ENCODE results near the gene RNF13. TPM values are rescaled to one million over a fixed set of nuclear protein-coding genes. Genes with fewer than 3 reads are reported as not detected.

The RNF13 gene
- total and polyA plus RNA-seq, 2 of the 4 experiments (the other 2 are of a cell fraction) = 12.8 to 29.8 TPM

DNA sequence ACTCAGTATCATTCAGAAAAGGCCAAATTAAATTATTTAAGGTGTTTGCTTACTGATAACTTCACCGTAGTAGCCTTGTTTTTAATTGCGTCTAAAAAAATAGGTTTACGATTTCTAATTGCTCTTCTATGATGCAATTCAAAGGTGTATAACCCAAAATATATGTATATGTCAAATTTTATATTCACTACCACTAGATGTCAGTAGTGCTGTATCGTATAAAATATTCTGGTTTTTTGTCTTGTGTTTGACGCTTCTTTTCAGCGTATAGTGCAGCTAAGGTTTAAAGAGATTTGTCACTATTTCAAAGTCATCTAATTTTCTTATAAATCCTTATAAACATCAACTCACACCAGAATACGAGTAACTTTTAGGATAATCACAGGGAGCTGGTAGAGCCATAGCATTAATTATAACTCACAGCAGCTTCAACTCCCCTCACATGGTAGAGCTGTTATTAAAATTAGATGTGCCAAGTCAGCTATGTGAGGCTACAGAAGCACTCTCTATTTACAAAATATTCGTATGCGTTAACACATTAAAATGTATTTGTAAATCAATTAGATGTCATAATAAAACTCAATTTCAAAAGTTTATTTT, 154.2 kb downstream of the RNF13 start (continued):
- no peak for TF ChIP-seq MAFK (IDR thresholded peaks at IDR 0.05; ENCODE audit: low read depth, low read length)

DNA sequence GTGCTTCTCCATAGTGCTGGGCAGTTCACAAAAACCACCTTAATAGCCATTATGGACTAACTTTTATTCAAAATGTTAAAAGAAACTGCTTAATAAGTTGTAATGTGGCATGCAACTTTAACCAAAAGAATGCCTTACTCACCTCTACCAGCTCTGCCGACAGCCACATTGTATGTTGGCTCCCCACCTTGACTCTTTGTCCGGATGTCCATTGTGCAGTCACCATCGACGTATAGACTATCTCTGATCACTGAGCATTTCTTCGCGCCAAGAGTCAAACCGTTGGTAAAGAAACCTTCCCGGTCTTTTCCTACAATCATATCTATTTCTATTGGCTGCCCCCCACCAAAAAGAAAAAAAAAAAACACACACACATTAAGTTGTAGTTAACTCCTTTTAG, 155.2 kb downstream of the RNF13 start:
- intact Hi-C loops (cut with micrococcal nuclease) (loop anchor here (10.0 kb wide), 1 partner anchor 557 kb away; no protein-coding TSS in a partner anchor), in situ Hi-C loops (cut with MboI; ENCODE audit: low sequenced_read_pairs) (loop anchor here (5.0 kb wide), 1 partner anchor 214 kb away; no protein-coding TSS in a partner anchor), dilution Hi-C loops (cut with HindIII; ENCODE audit: low sequenced_read_pairs, unreplicated experiment) (no loop called here)
- peak overlapping the region; percentile 23; the same call in 1 of the 2 replicates for H3K18ac ChIP-seq (ENCODE audit: low read depth, low read length)
- H3K4me2 ChIP-seq (ENCODE audit: low read depth, low read length) = peak overlapping the region; percentile 82
- H3K4me3 ChIP-seq (ENCODE audit: insufficient read depth, low read depth, low read length) = peak overlapping the region; percentile 49
- no peak overlapping the region for H2BK20ac ChIP-seq (ENCODE audit: low read depth, low read length)
- no peak overlapping the region for H3K14ac ChIP-seq (replicated peaks; ENCODE audit: low read depth, low read length)
- no peaks in the 10 kb centered on the region for H3K9me3 ChIP-seq (ENCODE audit: control insufficient read depth, insufficient read depth, low read length)
- peaks cover 40% of the 10 kb centered on the region; the same call in 1 of the 2 replicates for H4K20me1 ChIP-seq (ENCODE audit: insufficient read depth, low read length)
- H2BK120ac ChIP-seq (ENCODE audit: low read depth, low read length) = no peak overlapping the region
- WGBS, 2 experiments (ENCODE audit: extremely low coverage in 2 of 2, insufficient read length in 1 of 2) = 20% methylated on average over 1 of the region's 8 CpGs; no CpG with 5 or more reads in 1 of the 2 experiments
- H3K9ac ChIP-seq (ENCODE audit: low read depth, low read length) = peak overlapping the region; percentile 93
- H2AK5ac ChIP-seq (ENCODE audit: low read depth, low read length) = no peak overlapping the region
- H3K27me3 ChIP-seq (ENCODE audit: control insufficient read depth, insufficient read depth, low read length) = no peaks in the 10 kb centered on the region
- no peak overlapping the region for H3K56ac ChIP-seq (ENCODE audit: extremely low read depth, insufficient read depth, low read length)
- H3K4ac ChIP-seq (ENCODE audit: low read depth, low read length) = no peak overlapping the region
- ATAC-seq (ENCODE audit: low read depth) (no peak), DNase-seq (peak; percentile 48)
- H3K9me1 ChIP-seq (ENCODE audit: insufficient read depth, low read length) = no peaks in the 10 kb centered on the region
- no peak overlapping the region for H2BK15ac ChIP-seq (ENCODE audit: low read depth, low read length)
- H4K5ac ChIP-seq (ENCODE audit: low read depth, low read length) = no peak overlapping the region
- H3K36me3 ChIP-seq (ENCODE audit: control insufficient read depth, insufficient read depth, low read length) = peaks cover 13% of the 10 kb centered on the region
- no peak overlapping the region for H2AK9ac ChIP-seq (replicated peaks; ENCODE audit: low read depth, low read length, poor library complexity)
- H3K79me1 ChIP-seq (ENCODE audit: low read depth in 1 of 2, low read length in 2 of 2) = peaks cover 4 to 41% of the 10 kb centered on the region in 2 experiments; a peak in 2 of 4 replicates
- H3K23ac ChIP-seq (ENCODE audit: low read depth, low read length) = peak overlapping the region; percentile 95; the same call in 1 of the 2 replicates
- TF ChIP-seq CHD1 (IDR thresholded peaks at IDR 0.05; ENCODE audit: low read depth, low read length) (no peak), NFE2L2 (IDR thresholded peaks at IDR 0.05; ENCODE audit: low read depth, low read length) (no peak), CEBPB (IDR thresholded peaks at IDR 0.05; ENCODE audit: low read depth, low read length) (no peak), SMC3 (IDR thresholded peaks at IDR 0.05; ENCODE audit: low read depth, low read length) (no peak), POLR2A (IDR thresholded peaks at IDR 0.05; ENCODE audit: low read depth, low read length) (no peak), RFX5 (IDR thresholded peaks at IDR 0.05; ENCODE audit: low read depth, low read length) (no peak), RCOR1 (IDR thresholded peaks at IDR 0.05; ENCODE audit: insufficient replicate concordance, low read length) (no peak), RAD21 (IDR thresholded peaks at IDR 0.05; ENCODE audit: low read length) (no peak), BHLHE40 (IDR thresholded peaks at IDR 0.05; ENCODE audit: low read depth, low read length) (no peak), MAFK (IDR thresholded peaks at IDR 0.05; ENCODE audit: low read depth, low read length) (no peak)
- TF ChIP-seq, protein P1, sequence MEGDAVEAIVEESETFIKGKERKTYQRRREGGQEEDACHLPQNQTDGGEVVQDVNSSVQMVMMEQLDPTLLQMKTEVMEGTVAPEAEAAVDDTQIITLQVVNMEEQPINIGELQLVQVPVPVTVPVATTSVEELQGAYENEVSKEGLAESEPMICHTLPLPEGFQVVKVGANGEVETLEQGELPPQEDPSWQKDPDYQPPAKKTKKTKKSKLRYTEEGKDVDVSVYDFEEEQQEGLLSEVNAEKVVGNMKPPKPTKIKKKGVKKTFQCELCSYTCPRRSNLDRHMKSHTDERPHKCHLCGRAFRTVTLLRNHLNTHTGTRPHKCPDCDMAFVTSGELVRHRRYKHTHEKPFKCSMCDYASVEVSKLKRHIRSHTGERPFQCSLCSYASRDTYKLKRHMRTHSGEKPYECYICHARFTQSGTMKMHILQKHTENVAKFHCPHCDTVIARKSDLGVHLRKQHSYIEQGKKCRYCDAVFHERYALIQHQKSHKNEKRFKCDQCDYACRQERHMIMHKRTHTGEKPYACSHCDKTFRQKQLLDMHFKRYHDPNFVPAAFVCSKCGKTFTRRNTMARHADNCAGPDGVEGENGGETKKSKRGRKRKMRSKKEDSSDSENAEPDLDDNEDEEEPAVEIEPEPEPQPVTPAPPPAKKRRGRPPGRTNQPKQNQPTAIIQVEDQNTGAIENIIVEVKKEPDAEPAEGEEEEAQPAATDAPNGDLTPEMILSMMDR (conservative IDR thresholded peaks at IDR 0.05; ENCODE audit: low read depth, low read length) = no peak
- no peak overlapping the region for H4K91ac ChIP-seq (ENCODE audit: insufficient read depth, low read depth, low read length)
- H2AFZ ChIP-seq (replicated peaks; ENCODE audit: low read length, poor library complexity) = no peak overlapping the region
- ChIA-PET POLR2A (ENCODE audit: unreplicated experiment) (no interaction called here), CTCF (interaction anchor here (0.7 to 0.9 kb wide), 3 partner anchors 212 to 218 kb away, joined by 3 read pairs; no protein-coding TSS in a partner anchor)
- peak overlapping the region; percentile 77 for H3K27ac ChIP-seq (ENCODE audit: insufficient read depth, low read length)
- no TSS peak for BruUV-seq (replicated peaks)
- H4K8ac ChIP-seq (ENCODE audit: low read depth in 2 of 2, low read length in 2 of 2) = no peak overlapping the region
- H2BK5ac ChIP-seq (ENCODE audit: low read depth, low read length, poor library complexity, severe bottlenecking) = peak overlapping the region; percentile 95
- H3K4me1 ChIP-seq (ENCODE audit: control insufficient read depth, insufficient read depth, low read length) = peaks cover 5% of the 10 kb centered on the region

All from IMR-90 (cell line).